ENCODE results near the gene OR13A1.
"Not testable (repeated sequence)": the region's sequence is repeated elsewhere in the genome, so short reads cannot be mapped to it uniquely, and the experiment has no call there.

The OR13A1 gene, protein sequence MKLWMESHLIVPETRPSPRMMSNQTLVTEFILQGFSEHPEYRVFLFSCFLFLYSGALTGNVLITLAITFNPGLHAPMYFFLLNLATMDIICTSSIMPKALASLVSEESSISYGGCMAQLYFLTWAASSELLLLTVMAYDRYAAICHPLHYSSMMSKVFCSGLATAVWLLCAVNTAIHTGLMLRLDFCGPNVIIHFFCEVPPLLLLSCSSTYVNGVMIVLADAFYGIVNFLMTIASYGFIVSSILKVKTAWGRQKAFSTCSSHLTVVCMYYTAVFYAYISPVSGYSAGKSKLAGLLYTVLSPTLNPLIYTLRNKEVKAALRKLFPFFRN

DNA sequence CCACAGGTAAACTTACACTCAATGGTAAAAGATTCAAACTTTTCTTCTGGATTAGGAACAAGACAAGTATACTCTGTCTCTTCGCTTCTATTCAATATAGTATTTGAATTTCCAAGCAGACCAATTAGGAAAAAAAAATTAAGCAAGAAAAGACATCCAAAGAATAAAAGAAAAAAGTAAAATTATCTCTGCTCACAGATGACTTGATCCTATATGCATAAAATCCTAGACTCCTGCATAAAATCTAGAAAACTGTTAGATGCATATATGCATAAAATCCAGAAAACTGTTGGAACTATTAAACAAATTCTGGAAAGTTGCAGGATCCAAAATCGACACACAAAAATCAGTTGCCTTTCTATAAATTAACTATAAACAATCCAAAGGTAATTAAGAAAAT is at the start of gene OR13A1:
Gene OR13A1 (minus strand): TSS at position 101 of the 400 bp plus-strand sequence. CDS start 11,186 bp downstream, outside the sequence.
- DNase-seq (ENCODE audit: low read depth, low spot score), result no peak

DNA sequence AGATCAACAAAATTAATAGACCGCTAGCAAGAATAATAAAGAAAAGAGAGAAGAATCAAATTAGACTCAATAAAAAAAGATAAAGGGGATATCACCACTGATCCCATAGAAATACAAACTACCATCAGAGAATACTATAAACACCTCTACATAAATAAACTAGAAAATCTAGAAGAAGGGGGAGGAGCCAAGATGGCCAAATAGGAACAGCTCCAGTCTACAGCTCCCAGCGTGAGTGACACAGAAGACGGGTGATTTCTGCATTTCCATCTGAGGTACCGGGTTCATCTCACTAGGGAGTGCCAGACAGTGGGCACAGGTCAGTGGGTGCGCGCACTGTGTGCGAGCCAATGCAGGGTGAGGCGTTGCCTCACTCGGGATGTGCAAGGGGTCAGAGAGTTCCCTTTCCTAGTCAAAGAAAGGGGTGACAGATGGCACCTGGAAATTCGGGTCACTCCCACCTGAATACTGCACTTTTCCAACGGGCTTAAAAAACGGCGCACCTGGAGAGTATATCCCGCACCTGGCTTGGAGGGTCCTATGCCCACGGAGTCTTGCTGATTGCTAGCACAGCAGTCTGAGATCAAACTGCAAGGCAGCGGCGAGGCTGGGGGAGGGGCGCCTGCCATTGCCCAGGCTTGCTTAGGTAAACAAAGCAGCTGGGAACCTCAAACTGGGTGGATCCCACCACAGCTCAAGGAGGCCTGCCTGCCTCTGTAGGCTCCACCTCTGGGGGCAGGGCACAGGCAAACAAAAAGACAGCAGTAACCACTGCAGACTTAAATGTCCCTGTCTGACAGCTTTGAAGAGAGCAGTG is 46.8 kb upstream of the OR13A1 start:
- DNase-seq (ENCODE audit: low read depth, low spot score), result not testable (repeated sequence)

DNA sequence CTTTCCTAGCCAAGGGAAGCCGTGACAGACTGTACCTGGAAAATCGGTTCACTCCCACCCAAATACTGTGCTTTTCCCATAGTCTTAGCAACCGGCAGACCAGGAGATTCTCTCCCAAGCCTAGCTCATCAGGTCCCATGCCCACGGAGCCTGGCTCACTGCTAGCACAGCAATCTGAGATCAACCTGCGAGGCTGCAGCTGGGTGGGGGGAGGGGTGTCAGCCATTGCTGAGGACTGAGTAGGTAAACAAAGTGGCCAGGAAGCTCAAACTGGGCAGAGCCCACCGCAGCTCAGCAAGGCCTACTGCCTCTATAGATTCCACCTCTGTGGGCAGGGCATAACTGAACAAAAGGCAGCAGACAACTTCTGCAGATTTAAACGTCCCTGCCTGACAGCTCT is 43.6 kb upstream of the OR13A1 start:
- DNase-seq (ENCODE audit: low read depth, low spot score), result not testable (repeated sequence)

DNA sequence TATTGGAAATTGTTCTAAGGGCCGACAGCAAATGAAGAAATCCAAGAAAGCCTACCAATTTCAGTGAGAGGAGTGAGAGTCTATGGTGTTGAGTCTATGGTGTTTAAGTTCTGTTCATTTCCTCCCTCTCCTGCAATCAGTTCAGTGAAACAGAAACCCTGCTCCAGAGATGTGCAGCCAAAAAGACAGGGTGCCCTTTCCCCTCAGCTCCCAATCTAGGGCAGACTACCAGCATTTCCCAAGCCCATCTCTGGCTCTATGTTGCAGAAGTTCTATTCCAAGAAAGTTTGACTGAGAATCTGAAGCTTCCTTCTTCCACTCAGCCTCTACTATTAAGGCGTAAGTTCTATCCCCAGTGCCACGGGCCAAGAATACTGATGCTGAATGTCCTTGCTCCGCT is 40.1 kb upstream of the OR13A1 start:
- no peak for DNase-seq (ENCODE audit: low read depth, low spot score)

DNA sequence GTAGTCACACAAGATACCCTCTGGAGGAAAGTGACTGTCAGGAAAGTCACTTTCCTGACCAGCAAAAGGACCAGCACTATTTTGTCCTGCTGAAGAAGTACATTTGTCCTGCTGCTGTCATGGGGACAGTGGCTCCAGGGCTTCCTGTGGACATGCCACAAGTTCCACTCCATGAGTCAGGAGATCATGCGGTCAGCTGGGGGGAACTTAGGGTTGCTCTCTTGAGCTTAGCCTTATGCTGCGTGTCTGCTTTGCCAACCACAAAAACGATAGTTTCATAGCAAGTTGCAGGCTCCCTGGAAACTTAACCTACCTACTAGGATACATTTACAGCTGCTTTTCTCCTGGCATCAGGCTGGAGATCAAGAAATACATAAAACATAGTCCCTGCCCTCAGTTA is 38.9 kb upstream of the OR13A1 start:
- no peak for DNase-seq (ENCODE audit: low read depth, low spot score)

DNA sequence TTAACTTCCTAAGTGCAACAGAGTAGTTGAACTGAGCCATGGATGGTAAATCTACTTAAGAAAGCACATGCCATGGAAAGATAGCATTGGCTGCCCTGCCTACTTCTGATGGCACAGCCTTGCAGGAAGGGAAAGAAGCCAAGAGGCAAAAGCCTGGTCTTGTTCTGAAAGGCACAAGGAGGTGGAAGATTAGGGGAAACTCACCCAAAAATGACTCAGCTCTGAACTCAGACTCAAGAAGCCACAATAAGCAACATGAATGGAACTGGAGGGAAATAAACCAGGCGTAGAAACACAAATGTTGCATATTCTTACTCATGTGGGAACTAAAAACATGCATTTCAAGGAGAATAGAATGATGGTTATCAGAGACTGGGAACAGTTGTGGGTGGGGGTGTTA is 37.8 kb upstream of the OR13A1 start:
- DNase-seq (ENCODE audit: low read depth, low spot score), result no peak

DNA sequence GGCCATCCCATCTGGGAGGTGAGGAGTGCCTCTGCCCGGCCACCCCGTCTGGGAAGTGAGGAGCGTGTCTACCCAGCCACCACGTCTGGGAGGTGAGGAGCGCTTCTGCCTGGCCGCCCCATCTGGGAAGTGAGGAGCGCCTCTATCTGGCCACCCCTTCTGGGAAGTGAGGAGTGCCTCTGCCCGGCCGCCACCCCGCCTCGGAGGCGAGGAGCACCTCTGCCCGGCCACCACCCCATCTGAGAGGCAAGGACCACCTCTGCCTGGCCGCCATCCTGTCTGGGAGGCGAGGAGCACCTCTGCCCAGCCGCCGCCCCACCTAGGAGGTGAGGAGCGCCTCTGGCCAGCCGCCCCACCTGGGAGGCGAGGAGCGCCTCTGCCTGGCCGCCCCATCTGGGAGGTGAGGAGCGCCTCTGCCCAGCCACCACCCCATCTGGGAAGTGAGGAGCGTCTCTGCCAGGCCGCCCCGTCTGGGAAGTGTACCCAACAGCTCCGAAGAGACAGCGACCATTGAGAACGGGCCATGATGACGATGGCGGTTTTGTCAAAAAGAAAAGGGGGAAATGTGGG is 32.9 kb upstream of the OR13A1 start:
- DNase-seq (ENCODE audit: low read depth, low spot score), result not testable (repeated sequence)

DNA sequence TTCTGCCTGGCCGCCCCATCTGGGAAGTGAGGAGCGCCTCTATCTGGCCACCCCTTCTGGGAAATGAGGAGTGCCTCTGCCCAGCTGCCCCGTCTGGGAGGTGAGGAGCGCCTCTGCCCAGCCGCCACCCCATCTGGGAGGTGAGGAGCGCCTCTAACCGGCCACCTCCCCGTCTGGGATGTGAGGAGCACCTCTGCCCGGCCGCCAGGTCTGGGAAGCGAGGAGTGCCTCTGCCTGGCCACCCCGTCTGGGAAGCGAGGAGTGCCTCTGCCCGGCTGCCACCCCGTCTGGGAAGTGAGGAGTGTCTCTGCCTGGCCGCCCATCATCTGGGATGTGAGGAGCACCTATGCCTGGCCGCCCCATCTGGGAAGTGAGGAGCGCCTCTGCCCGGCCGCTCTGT is 32.1 kb upstream of the OR13A1 start:
- DNase-seq (ENCODE audit: low read depth, low spot score), result not testable (repeated sequence)

DNA sequence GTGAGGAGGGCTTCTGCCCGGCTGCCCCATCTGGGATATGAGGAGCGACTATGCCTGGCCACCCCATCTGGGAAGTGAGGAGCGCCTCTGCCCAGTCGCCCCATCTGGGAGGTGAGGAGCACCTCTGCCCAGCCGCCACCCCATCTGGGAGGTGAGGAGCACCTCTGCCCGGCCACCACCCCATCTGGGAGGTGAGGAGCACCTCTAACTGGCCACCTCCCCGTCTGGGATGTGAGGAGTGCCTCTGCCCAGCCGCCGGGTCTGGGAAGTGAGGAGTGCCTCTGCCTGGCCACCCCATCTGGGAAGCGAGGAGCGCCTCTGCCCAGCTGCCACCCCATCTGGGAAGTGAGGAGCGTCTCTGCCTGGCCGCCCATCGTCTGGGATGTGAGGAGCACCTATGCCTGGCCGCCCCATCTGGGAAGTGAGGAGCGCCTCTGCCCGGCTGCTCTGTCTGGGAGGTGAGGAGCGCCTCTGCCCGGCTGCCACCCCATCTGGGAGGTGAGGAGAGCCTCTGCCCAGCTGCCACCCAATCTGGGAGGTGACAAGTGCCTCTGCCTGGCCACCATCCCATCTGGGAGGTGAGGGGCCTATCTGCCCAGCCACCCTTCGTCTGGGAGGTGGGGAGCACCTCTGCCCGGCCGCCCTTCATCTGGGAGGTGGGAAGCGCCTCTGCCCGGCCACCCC is 31.4 kb upstream of the OR13A1 start:
- not testable (repeated sequence) for DNase-seq (ENCODE audit: low read depth, low spot score)

DNA sequence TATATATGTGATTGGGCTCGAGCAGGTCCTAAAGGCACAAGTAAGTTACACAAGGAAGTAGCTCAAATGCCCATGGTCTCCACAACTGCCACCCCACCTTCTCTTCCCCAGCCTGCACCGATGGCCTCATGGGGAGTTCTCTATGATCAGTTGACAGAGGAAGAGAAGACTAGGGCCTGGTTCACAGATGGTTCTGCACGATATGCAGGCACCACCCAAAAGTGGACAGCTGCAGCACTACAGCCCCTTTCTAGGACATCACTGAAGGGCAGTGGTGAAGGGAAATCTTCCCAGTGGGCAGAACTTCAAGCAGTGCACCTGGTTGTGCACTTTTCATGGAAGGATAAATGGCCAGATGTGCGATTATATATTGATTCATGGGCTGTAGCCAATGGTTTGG is 25.0 kb upstream of the OR13A1 start:
- not testable (repeated sequence) for DNase-seq (ENCODE audit: low read depth, low spot score)

DNA sequence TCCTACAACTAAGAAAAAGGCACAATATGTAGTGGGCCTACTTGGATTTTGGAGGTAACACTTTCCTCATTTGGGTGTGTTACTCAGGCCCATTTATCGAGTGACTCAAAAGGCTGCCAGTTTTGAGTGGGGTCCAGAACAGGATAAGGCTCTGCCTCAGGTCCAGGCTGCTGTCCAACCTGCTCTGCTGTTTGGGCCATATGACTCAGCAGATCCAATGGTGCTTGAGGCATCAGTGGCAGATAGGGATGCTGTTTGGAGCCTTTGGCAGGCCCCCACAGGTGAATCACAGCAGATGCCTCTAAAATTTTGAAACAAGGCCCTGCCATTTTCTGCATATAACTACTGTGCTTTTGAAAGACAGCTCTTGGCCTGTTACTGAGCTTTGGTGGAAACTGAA is 24.5 kb upstream of the OR13A1 start:
- no peak for DNase-seq (ENCODE audit: low read depth, low spot score)

DNA sequence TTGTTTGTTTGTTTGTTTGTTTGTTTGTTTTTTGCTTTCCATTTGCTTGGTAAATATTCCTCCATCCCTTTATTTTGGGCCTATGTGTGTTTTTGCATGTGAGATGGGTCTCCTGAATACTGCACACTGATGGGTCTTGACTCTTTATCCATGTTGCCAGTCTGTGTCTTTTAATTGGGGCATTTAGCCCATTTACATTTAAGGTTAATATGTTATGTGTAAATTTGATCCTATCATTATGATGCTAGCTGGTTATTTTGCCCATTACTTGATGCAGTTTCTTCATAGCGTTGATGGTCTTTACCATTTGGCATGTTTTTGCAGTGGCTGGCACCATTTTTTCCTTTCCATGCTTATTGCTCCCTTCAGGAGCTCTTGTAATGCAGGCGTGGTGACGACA is 16.4 kb upstream of the OR13A1 start:
- DNase-seq (ENCODE audit: low read depth, low spot score), result not testable (repeated sequence)

DNA sequence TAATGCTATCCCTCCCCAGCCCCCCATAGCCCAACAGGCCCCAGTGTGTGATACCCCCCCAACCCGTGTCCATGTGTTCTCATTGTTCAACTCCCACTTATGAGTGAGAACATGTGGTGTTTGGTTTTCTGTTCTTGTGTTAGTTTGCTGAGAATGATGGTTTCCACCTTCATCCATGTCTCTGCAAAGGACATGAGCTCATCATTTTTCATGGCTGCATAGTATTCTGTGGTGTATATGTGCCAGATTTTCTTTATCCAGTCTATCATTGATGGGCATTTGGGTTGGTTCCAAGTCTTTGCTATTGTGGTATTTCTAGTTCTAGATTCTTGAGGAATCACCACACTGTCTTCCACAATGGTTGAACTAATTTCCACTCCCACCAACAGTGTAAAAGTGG is 11.5 kb upstream of the OR13A1 start:
- DNase-seq (ENCODE audit: low read depth, low spot score), result not testable (repeated sequence)

DNA sequence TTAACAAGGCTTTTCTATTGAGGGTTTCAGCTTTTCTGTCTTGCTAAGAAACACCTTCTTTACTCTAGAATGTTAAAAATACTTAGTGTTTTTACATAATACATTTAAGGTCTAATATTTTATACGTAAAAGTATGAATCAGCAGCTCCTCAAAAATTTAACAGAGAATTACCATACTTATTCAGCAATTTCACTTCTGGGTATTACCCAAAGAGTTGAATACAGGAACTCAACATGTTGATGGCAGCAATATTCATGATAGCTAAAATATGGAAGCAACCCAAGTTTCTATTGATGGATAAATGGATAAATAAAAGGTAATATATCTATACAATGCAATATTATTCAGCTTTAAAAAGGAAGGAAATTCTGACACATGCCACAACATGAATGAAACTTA is 9.7 kb upstream of the OR13A1 start:
- no peak for DNase-seq (ENCODE audit: low read depth, low spot score)

DNA sequence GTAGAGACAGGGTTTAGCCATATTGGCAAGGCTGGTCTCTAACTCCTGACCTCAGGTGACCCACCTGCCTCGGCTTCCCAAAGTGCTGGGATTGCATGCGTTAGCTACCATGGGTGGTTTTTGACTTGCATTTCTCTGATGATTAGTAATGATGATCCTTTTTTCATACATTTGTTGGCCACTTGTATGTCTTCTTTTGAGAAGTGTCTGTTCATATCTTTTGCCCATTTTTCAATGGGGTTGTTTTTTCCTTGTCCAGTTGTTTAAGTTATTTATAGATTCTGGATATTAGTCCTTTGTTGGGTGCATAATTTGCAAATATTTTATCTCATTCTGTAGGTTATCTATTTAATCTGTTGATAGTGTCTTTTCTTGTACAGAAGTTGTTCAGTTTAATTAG is 4.3 kb upstream of the OR13A1 start:
- no peak for DNase-seq (ENCODE audit: low read depth, low spot score)

DNA sequence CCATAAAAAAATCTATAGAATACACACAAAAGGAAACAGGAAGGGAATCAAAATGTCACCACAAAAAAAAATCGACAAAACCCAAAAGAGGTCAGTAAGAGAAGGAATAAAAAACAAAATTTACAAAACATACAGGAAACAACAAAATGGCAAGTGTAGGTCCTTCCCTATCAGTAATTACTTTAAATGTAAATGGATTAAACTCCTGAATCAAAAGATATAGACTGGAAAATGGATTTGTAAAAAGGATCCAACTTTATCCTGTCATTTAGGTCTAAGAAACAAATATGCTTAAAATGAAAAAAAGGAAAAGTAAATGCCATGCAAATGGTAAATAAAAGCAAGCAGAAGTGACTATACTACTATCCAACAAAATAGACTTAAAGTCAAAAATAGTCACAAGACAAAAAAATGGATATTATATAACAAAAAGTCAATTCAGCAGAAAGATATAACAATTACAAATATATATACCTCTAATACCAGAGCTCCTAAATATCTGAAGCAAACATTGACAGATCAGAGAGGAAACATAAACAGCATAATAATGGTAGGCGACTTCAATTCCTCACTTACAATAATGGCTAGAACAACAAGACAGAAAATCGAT is 2.0 kb downstream of the OR13A1 start:
- no peak for DNase-seq (ENCODE audit: low read depth, low spot score)

DNA sequence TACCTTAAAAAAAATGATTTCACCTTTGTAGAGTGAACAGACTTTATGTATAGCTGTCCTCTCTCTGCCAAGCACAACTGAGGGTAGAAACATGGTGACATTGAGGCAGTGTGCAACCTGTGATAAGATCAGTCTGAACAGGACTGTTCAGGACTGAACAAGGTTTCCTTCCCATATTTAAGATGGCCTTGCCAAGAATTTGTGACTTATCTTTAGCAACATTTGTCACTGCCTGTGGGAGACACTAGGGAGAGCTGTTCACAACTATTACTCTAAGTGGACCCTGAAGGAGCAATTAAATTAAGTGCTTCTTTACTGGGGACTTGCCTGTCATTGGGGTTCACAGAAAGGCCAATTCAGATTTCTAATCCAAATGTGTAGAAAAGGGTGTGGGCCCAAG is 6.7 kb downstream of the OR13A1 start:
- DNase-seq (ENCODE audit: low read depth, low spot score), result no peak

DNA sequence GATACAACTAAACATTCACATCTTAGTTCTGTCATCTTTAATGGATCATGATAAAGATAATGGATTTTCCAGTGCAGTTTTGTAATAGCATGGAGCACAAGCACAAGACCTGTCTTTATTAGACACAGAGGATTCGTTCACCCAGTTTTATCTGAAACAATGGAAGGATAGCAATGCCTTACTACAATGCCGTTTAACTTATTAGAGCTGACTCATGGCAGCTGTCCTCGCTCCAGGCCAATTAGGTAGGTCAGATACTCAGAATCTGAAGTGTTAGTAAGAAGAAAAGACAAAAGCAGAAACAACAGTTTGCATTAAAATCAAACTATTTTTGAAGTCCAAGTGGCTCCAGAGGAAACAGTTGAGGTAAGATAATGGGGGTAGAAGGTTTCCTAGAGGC is 12.8 kb downstream of the OR13A1 start:
- DNase-seq (ENCODE audit: low read depth, low spot score), result no peak

DNA sequence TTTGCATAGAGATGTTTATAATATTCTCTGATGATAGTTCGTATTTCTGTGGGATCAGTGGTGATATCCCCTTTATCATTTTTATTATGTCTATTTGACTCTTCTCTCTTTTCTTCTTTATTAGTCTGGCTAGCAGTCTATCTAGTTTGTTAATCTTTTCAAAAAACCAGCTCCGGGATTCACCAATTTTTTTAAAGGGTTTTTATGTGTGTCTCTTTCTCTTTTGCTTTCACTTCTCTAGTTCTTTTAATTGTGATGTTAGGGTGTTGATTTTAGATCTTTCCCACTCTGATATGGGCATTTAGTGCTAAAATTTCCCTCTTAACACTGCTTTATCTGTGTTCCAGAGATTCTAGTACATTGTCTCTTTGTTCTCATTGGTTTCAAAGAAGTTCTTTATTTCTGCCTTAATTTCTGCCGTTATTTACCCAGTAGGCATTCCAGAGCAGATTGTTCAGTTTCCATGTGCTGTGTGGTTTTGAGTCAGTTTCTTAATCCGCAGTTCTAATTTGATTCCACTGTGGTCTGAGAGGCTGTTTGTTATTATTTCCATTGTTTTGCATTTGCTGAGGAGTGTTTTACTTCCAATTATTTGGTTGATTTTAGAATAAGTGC is 17.0 kb downstream of the OR13A1 start:
- DNase-seq (ENCODE audit: low read depth, low spot score), result not testable (repeated sequence)

DNA sequence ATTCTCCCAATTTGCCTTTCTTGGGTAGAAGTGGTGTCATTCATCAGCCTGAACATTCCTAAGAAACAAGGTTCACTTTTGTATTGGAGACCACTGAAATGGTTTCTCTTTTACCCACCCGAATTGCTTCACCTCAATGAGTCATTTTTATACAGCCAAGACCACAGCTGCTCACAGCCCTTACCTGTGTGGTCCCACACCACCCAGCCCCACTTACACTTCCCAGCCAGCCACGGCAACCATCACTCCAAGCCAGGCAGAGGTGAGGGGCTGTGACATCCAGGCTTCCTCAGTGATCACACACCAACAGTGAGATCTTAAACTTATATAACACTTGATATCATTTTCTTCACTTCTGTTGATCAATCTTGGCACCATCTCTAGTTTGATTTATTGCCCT is 20.7 kb downstream of the OR13A1 start:
- no peak for DNase-seq (ENCODE audit: low read depth, low spot score)

DNA sequence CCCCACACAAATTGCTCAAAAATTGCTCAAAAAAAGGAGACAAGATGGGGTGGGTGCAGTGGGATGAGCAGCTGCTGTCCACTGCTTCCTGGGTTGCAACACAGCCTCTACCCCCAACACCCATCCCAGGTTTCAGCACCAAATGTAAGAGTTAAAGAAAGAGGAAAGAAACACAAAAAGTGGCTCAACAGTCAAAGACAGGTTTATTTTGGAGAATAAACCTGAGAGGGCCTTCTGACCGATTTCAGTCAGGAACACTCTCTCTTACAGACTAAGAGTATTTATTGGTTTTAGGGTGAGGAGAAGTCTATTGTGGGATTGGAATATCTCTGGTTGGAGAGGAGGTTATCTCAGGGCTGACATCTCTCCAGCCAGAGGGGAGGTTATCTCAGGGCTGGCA is 28.4 kb downstream of the OR13A1 start:
- no peak for DNase-seq (ENCODE audit: low read depth, low spot score)
